GM12864 (cell line): ENCODE results near the gene ITIH2.
"Not testable (repeated sequence)": the region's sequence is repeated elsewhere in the genome, so short reads cannot be mapped to it uniquely, and the experiment has no call there.

ENCODE experiments used
- DNase-seq: peaks from one replicate; pipeline ENCODE4 v3.0.0-alpha.2; 2011; ENCODE audit warnings: low read depth
- H3K4me3 ChIP-seq: 2 replicates; pipeline ENCODE4 v1.5.1; 2011; ENCODE audit warnings: mild to moderate bottlenecking, low read depth, low read length, control low read depth
- CTCF ChIP-seq: IDR thresholded peaks from 2 replicates; pipeline ENCODE4 v1.5.1; 2011; ENCODE audit warnings: low read depth, mild to moderate bottlenecking, moderate library complexity, low read length, control low read depth, inconsistent platforms; ENCODE audit errors: missing control alignments

The ITIH2 gene, protein sequence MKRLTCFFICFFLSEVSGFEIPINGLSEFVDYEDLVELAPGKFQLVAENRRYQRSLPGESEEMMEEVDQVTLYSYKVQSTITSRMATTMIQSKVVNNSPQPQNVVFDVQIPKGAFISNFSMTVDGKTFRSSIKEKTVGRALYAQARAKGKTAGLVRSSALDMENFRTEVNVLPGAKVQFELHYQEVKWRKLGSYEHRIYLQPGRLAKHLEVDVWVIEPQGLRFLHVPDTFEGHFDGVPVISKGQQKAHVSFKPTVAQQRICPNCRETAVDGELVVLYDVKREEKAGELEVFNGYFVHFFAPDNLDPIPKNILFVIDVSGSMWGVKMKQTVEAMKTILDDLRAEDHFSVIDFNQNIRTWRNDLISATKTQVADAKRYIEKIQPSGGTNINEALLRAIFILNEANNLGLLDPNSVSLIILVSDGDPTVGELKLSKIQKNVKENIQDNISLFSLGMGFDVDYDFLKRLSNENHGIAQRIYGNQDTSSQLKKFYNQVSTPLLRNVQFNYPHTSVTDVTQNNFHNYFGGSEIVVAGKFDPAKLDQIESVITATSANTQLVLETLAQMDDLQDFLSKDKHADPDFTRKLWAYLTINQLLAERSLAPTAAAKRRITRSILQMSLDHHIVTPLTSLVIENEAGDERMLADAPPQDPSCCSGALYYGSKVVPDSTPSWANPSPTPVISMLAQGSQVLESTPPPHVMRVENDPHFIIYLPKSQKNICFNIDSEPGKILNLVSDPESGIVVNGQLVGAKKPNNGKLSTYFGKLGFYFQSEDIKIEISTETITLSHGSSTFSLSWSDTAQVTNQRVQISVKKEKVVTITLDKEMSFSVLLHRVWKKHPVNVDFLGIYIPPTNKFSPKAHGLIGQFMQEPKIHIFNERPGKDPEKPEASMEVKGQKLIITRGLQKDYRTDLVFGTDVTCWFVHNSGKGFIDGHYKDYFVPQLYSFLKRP

DNA sequence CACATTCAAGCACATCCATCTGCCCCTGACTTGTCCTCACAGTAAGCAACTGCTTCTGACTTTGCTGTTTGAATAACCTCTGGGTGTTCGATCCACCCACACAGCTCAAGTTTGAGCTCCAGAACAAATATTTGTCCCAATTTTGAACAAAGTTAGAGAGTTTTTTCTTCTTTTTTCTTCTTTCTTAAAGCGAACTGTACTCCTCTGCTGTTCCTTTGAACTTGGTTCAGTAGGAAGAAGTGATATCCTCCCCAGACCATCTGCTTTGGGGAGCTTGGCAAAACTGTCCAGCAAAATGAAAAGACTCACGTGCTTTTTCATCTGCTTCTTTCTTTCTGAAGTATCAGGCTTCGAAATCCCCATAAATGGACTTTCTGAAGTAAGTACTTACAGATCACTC is at the start of gene ITIH2:
ITIH2 (plus strand) TSS at position 177 of the 400 bp plus-strand sequence; CDS start at position 296, 119 bp downstream.
- no peak for TF ChIP-seq CTCF
- DNase-seq, result no peak
- no peak within 1 kb of the TSS for H3K4me3 ChIP-seq

GRCh38 chr10:7657079-7657478 is 46.0 kb upstream of the ITIH2 start:
- H3K4me3 ChIP-seq, DNase-seq: not testable (repeated sequence)

- no peak overlapping the region for H3K4me3 ChIP-seq
- DNase-seq, result no peak
- no peak for TF ChIP-seq CTCF
Measured at GRCh38 chr10:7657552-7657951, 45.6 kb upstream of the ITIH2 start.

DNA sequence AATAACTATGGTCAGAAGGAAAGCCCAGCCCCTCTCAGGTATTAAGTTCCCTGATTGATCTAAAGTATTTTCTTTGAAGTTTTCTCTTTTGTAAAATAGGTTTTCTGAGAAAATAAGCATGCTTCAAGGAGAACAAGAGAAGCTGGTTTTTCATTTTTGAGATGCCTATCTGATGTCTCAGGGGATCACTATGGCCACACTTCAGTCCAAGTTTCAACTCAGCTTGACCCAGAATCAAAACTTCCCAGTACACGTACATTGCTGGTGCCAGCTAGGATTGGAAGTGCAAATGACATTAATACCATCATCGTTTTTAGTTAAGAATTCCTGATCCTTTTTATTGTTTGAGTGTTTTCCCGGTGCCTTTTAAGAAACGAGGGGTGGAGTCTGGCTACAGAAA is 43.6 kb upstream of the ITIH2 start:
- no peak for DNase-seq
- no peak overlapping the region for H3K4me3 ChIP-seq
- no peak for TF ChIP-seq CTCF

DNA sequence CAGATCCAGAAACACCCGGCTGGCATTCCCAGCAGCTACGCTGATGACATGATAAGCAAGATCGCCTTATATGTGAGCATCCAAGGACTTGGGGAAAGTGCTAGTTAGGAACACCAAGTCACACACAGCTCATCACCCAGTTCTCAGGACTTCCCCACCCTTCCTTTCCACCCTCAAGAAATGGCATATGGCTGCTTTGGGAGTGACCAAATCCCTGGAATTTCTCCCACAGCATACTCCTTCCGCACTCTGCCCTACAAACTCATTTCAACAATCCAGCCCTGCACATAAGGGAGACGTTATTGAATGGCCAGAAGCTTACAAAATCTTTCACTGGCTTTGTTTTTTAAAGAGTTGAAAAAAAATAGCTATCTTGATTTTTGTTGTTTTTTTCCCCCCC is 40.6 kb upstream of the ITIH2 start:
- H3K4me3 ChIP-seq, result no peak overlapping the region
- no peak for DNase-seq
- TF ChIP-seq CTCF, result no peak

- no peak for TF ChIP-seq CTCF
- no peak for DNase-seq
- no peak overlapping the region for H3K4me3 ChIP-seq
Measured at GRCh38 chr10:7664707-7665106, 38.4 kb upstream of the ITIH2 start.

DNA sequence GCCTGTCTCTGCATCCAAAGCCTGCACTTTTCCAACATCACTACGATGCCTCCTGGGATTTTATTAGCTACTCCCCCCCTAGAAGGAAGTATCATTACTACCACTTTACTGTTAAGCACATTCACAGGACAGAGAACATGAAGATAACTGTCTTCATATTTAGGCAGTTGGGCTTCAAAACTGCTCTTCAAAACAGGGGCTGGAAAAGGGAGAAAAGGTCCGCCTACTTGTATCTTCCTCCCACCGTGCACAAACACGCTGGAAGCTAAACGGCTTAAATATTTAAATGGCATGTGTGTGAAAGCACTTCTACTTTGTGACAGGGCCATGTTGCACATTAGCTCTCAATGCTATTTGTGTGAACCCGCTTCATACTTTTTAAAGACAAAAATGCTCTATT is 37.3 kb upstream of the ITIH2 start:
- DNase-seq, result no peak
- TF ChIP-seq CTCF, result no peak
- no peak overlapping the region for H3K4me3 ChIP-seq
